Measurements from ENCODE around the gene LARP6. TPM values are rescaled to one million over a fixed set of nuclear protein-coding genes. Genes with fewer than 3 reads are reported as not detected.
"Not testable (repeated sequence)": the region's sequence is repeated elsewhere in the genome, so short reads cannot be mapped to it uniquely, and the experiment has no call there.

LARP6 gene
- total RNA-seq, 4 donors from 2014 or later, result 0.35 to 23.9 (median 6.0) TPM

GRCh38 chr15:70863450-70864218, 9.7 kb upstream of the LARP6 start:
- no peak for DNase-seq
- H3K4me3 ChIP-seq, result no peak overlapping the region
- TF ChIP-seq CTCF (IDR thresholded peaks at IDR 0.05) (no peak), POLR2A (IDR thresholded peaks at IDR 0.05) (no peak)
- no peaks in the 10 kb centered on the region for H3K36me3 ChIP-seq
- peaks cover 0 to 6% (median 0%) of the 10 kb centered on the region in 4 donors for H3K4me1 ChIP-seq
- no peak overlapping the region for H3K27ac ChIP-seq
- no peaks in the 10 kb centered on the region for H3K27me3 ChIP-seq
- no peaks in the 10 kb centered on the region for H3K9me3 ChIP-seq

GRCh38 chr15:70859998-70860397, 6.0 kb upstream of the LARP6 start:
- Histone ChIP-seq H3K36me3 (no peaks in the 10 kb centered on the region), H3K27me3 (no peaks in the 10 kb centered on the region), H3K4me3 (no peak overlapping the region), H3K9me3 (no peaks in the 10 kb centered on the region), H3K27ac (no peak overlapping the region), H3K4me1 (no peaks in the 10 kb centered on the region)
- no peak for TF ChIP-seq POLR2A (IDR thresholded peaks at IDR 0.05)
- no peak for TF ChIP-seq CTCF (IDR thresholded peaks at IDR 0.05)
- no peak for DNase-seq

GRCh38 chr15:70859322-70859908, 5.5 kb upstream of the LARP6 start:
- Histone ChIP-seq H3K4me3 (no peak overlapping the region), H3K36me3 (no peaks in the 10 kb centered on the region), H3K27ac (no peak overlapping the region), H3K9me3 (no peaks in the 10 kb centered on the region), H3K4me1 (peaks cover 0 to 3% (median 0%) of the 10 kb centered on the region in 4 donors), H3K27me3 (no peaks in the 10 kb centered on the region)
- no peak for DNase-seq
- TF ChIP-seq POLR2A (IDR thresholded peaks at IDR 0.05) (no peak), CTCF (IDR thresholded peaks at IDR 0.05) (no peak)

GRCh38 chr15:70858614-70859321, 4.8 kb upstream of the LARP6 start:
- not testable (repeated sequence) for H3K36me3 ChIP-seq, H3K9me3 ChIP-seq, DNase-seq, H3K27ac ChIP-seq, H3K4me3 ChIP-seq, H3K27me3 ChIP-seq, H3K4me1 ChIP-seq

GRCh38 chr15:70857562-70858285, 3.8 kb upstream of the LARP6 start:
- no peak for TF ChIP-seq POLR2A (IDR thresholded peaks at IDR 0.05)
- no peak for TF ChIP-seq CTCF (IDR thresholded peaks at IDR 0.05)
- peaks cover 0 to 8% (median 0%) of the 10 kb centered on the region in 4 donors for H3K4me1 ChIP-seq
- no peaks in the 10 kb centered on the region for H3K27me3 ChIP-seq
- H3K36me3 ChIP-seq, result no peaks in the 10 kb centered on the region
- DNase-seq, result no peak
- no peak overlapping the region for H3K4me3 ChIP-seq
- peak overlapping the region in 1 of 4 donors; percentile 66 for H3K27ac ChIP-seq
- no peaks in the 10 kb centered on the region for H3K9me3 ChIP-seq
